SK-N-SH (cell line): ENCODE results near the gene PTGIS. TPM values are rescaled to one million over a fixed set of nuclear protein-coding genes. Genes with fewer than 3 reads are reported as not detected.
A peak's percentile ranks its signal among the peaks of the same experiment; 100 is the strongest.

Experiments
- CTCF ChIA-PET: fragments of 300-600, 350-600 bp; formaldehyde crosslinking; extraction: SDS; loops from one replicate; lab custom pipeline; 2021; lab: Yijun Ruan, JAX
- POLR2A ChIA-PET: fragments of 350-600 bp; sonication (Branson Sonifier 250); formaldehyde crosslinking; extraction: SDS; loops from one replicate; lab custom pipeline; 2020; ENCODE audit warnings: antibody characterized with exemption, inconsistent platforms; lab: Yijun Ruan, JAX
- DNase-seq: peaks from one replicate; pipeline ENCODE4 v3.0.0; 2012
- H2AFZ ChIP-seq: fragments of 200-600 bp; sonication (generic); 2 replicates; pipeline ENCODE4 v1.8.1; 2016; ENCODE audit warnings: antibody characterized with exemption, mild to moderate bottlenecking, low read depth
- H3F3A ChIP-seq: fragments of 200-600 bp; sonication (generic); replicated peaks from 2 replicates; pipeline ENCODE3; 2016; ENCODE audit warnings: antibody characterized with exemption, mild to moderate bottlenecking; ENCODE audit not compliant: insufficient read depth
- H3K27ac ChIP-seq, 2 experiments: fragments of 200-500 bp in 1 of 2; fragments of 200-600 bp in 1 of 2; sonication (Bioruptor generic) in 1 of 2; sonication (generic), shearing (Covaris generic) in 1 of 2; 2 replicates each; pipeline versions ENCODE4 v1.5.1 to v1.6.1; 2014 to 2016; ENCODE audit warnings: low read depth in 2 of 2, inconsistent platforms in 1 of 2, low read length in 1 of 2, mild to moderate bottlenecking in 1 of 2, mixed read lengths in 1 of 2
- H3K27me3 ChIP-seq: fragments of 200-600 bp; sonication (generic), shearing (Covaris generic); 2 replicates; pipeline ENCODE4 v1.6.1; 2016; ENCODE audit warnings: mixed run types; ENCODE audit not compliant: insufficient read depth
- H3K36me3 ChIP-seq, 2 experiments: fragments of 200-500 bp in 1 of 2; fragments of 200-600 bp in 1 of 2; sonication (Bioruptor generic) in 1 of 2; sonication (generic) in 1 of 2; replicated peaks in 1 of 2; 2 replicates each; pipeline versions ENCODE3 to v1.5.1; 2014 to 2016; ENCODE audit warnings: low read length in 1 of 2, mild to moderate bottlenecking in 1 of 2; ENCODE audit not compliant: insufficient read depth in 2 of 2, control insufficient read depth in 1 of 2
- H3K4me1 ChIP-seq, 2 experiments: fragments of 200-500 bp in 1 of 2; fragments of 200-600 bp in 1 of 2; sonication (Bioruptor generic) in 1 of 2; sonication (generic), shearing (Covaris generic) in 1 of 2; 2 replicates each; pipeline versions ENCODE4 v1.5.1 to v1.6.1; 2014 to 2016; ENCODE audit warnings: low read depth in 1 of 2, low read length in 1 of 2, mixed run types in 1 of 2; ENCODE audit not compliant: insufficient read depth in 2 of 2, control insufficient read depth in 1 of 2
- H3K4me2 ChIP-seq: fragments of 200-600 bp; sonication (generic), shearing (Covaris generic); 2 replicates; pipeline ENCODE4 v1.6.1; 2017; ENCODE audit warnings: mixed run types
- H3K4me3 ChIP-seq, 2 experiments: fragments of 200-500 bp in 1 of 2; fragments of 200-600 bp in 1 of 2; sonication (Bioruptor generic) in 1 of 2; sonication (generic), shearing (Covaris generic) in 1 of 2; 2 replicates each; pipeline versions ENCODE4 v1.5.1 to v1.8.1; 2014 to 2016; ENCODE audit warnings: low read depth in 2 of 2, inconsistent platforms in 1 of 2, low read length in 1 of 2, mild to moderate bottlenecking in 1 of 2, mixed read lengths in 1 of 2, moderate library complexity in 1 of 2
- H3K79me2 ChIP-seq: fragments of 200-600 bp; sonication (generic); 2 replicates; pipeline ENCODE4 v1.8.1; 2017; ENCODE audit warnings: mild to moderate bottlenecking; ENCODE audit not compliant: insufficient read depth
- H3K9ac ChIP-seq: fragments of 200-600 bp; sonication (generic); 2 replicates; pipeline ENCODE4 v1.6.1; 2017; ENCODE audit warnings: mixed run types
- H3K9me2 ChIP-seq: fragments of 200-600 bp; sonication (generic); 2 replicates; pipeline ENCODE4 v1.6.1; 2017; ENCODE audit warnings: mixed run types
- H3K9me3 ChIP-seq: fragments of 200-600 bp; sonication (generic); 2 replicates; pipeline ENCODE4 v1.6.1; 2017; ENCODE audit warnings: mixed run types, mild to moderate bottlenecking, moderate library complexity
- H4K20me1 ChIP-seq: fragments of 200-600 bp; sonication (generic); 2 replicates; pipeline ENCODE4 v1.6.1; 2017; ENCODE audit warnings: mild to moderate bottlenecking, mixed run types; ENCODE audit not compliant: insufficient read depth
- CHD2 ChIP-seq: fragments of 150-350 bp; IDR thresholded peaks from 2 replicates; pipeline ENCODE4 v1.6.1; 2018; ENCODE audit warnings: low read length; ENCODE audit not compliant: partially characterized antibody
- ELF1 ChIP-seq: IDR thresholded peaks from 2 replicates; pipeline ENCODE4 v1.4.0; 2012
- FOXM1 ChIP-seq: IDR thresholded peaks from 2 replicates; pipeline ENCODE4 v1.4.0; 2012; ENCODE audit warnings: low read depth, mild to moderate bottlenecking
- IRF3 ChIP-seq: fragments of 150-350 bp; IDR thresholded peaks from 2 replicates; pipeline ENCODE4 v1.6.1; 2016; ENCODE audit warnings: mild to moderate bottlenecking, low read depth, low read length
- MEF2A ChIP-seq: IDR thresholded peaks from 2 replicates; pipeline ENCODE4 v1.4.0; 2012; ENCODE audit warnings: low read depth, borderline replicate concordance
- MXI1 ChIP-seq: IDR thresholded peaks from 2 replicates; pipeline ENCODE4 v1.6.1; 2012; ENCODE audit warnings: mild to moderate bottlenecking, low read depth, low read length, improper control_type of control experiment
- NFIC ChIP-seq: IDR thresholded peaks from 2 replicates; pipeline ENCODE4 v1.4.0; 2012; ENCODE audit warnings: borderline replicate concordance
- NRF1 ChIP-seq: IDR thresholded peaks from 2 replicates; pipeline ENCODE4 v1.6.1; 2012; ENCODE audit warnings: low read depth, mild to moderate bottlenecking, low read length
- PBX3 ChIP-seq: IDR thresholded peaks from 2 replicates; pipeline ENCODE4; 2012
- RAD21 ChIP-seq: IDR thresholded peaks from 2 replicates; pipeline ENCODE4 v1.6.1; 2012; ENCODE audit warnings: mild to moderate bottlenecking, low read length
- RCOR1 ChIP-seq: fragments of 150-350 bp; IDR thresholded peaks from 2 replicates; pipeline ENCODE4 v1.6.1; 2017; ENCODE audit warnings: antibody characterized with exemption, low read length
- REST ChIP-seq: IDR thresholded peaks from 2 replicates; pipeline ENCODE4 v1.6.1; 2012; ENCODE audit warnings: mild to moderate bottlenecking, low read depth, low read length, moderate library complexity
- RFX5 ChIP-seq: IDR thresholded peaks from 2 replicates; pipeline ENCODE4 v1.6.1; 2012; ENCODE audit warnings: mild to moderate bottlenecking, improper control_type of control experiment, low read length
- USF1 ChIP-seq: IDR thresholded peaks from 2 replicates; pipeline ENCODE4 v1.4.0; 2012; ENCODE audit warnings: low read depth, borderline replicate concordance
- USF2 ChIP-seq: fragments of 150-350 bp; IDR thresholded peaks from 2 replicates; pipeline ENCODE4 v1.6.1; 2017; ENCODE audit warnings: antibody characterized with exemption, low read length, low read depth, borderline replicate concordance
- WGBS: methylation state at CpG from one replicate; pipeline ENCODE4 v1.1.6; 2017; ENCODE audit warnings: low lambda C conversion rate; 5-methylcytosine and 5-hydroxymethylcytosine counted together
- polyA plus RNA-seq, 3 experiments: library from polyadenylated mRNA; depleted of rRNA; stranded (reverse); fragments of >200 nt; gene quantifications; 2 replicates each; pipeline ENCODE4 v1.2.3, GENCODE V29; 2012
- TF ChIP-seq, protein P1 (sequence below): IDR thresholded peaks from 2 replicates; pipeline ENCODE4 v1.4.0; 2012; ENCODE audit warnings: low read depth

Gene PTGIS
- polyA plus RNA-seq, 1 of the 3 experiments (the other 2 are of a cell fraction), result 1.0 TPM

DNA sequence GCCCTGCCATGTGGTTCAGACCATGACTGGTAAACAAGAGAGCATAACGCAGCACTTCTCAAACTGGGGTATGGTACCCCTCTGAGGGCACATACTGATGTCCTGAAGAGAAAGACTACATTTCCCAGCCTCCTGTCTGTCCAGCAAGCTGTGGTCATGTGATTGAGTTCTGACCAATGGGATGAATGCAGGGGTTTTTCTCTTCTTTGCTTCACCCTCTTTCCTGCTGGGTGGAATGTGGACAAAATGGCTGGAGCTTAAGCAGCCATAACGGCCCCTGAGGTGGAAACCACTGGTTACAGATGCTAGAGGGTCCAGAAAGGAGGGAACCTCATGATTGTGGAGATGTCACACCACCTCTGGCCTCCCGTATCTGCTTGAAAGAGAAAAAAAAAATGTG is 66.0 kb downstream of the PTGIS start:
- POLR2A ChIA-PET, result no interaction called here
- Histone ChIP-seq H3F3A (no peaks in the 10 kb centered on the region), H3K9ac (no peak overlapping the region)
- peak; percentile 82 for TF ChIP-seq USF1
- TF ChIP-seq REST, result no peak
- TF ChIP-seq, all 33 proteins: peak for 1
- WGBS, result 41% methylated on average over 3 of the region's 3 CpGs
- H3K4me2 ChIP-seq, result no peak overlapping the region
- CTCF ChIA-PET, result interaction anchor here (1.0 to 11.4 kb wide), 4 partner anchors 17 to 168 kb away, joined by 3 to 115 read pairs (median 42); partner anchors contain the start of gene KCNB1
- H4K20me1 ChIP-seq, result no peaks in the 10 kb centered on the region
- H3K79me2 ChIP-seq, result no peaks in the 10 kb centered on the region
- H3K27ac ChIP-seq, result no peak overlapping the region
- peaks cover 3% of the 10 kb centered on the region; the same call in 1 of the 2 replicates for H3K27me3 ChIP-seq
- no peaks in the 10 kb centered on the region for H3K9me2 ChIP-seq
- no peak overlapping the region for H2AFZ ChIP-seq
- H3K4me3 ChIP-seq, result no peak overlapping the region
- no peak for DNase-seq
- H3K36me3 ChIP-seq, result no peaks in the 10 kb centered on the region
- H3K4me1 ChIP-seq, result peaks cover 7% of the 10 kb centered on the region in 2 experiments; a peak in 1 of 4 replicates
- H3K9me3 ChIP-seq, result no peaks in the 10 kb centered on the region

- Histone ChIP-seq H4K20me1 (no peaks in the 10 kb centered on the region), H2AFZ (no peak overlapping the region), H3K27me3 (peaks cover 12% of the 10 kb centered on the region), H3F3A (no peaks in the 10 kb centered on the region), H3K9me3 (no peaks in the 10 kb centered on the region), H3K9ac (no peak overlapping the region), H3K9me2 (no peaks in the 10 kb centered on the region), H3K79me2 (no peaks in the 10 kb centered on the region), H3K4me1 (no peaks in the 10 kb centered on the region), H3K4me3 (no peak overlapping the region), H3K27ac (no peak overlapping the region), H3K36me3 (no peaks in the 10 kb centered on the region), H3K4me2 (no peak overlapping the region)
- TF ChIP-seq REST (no peak), MEF2A (no peak), USF2 (no peak), NRF1 (no peak), CHD2 (no peak), ELF1 (no peak), NFIC (no peak), IRF3 (no peak), PBX3 (no peak), FOXM1 (no peak), RAD21 (no peak), MXI1 (no peak), RFX5 (no peak), RCOR1 (no peak)
- TF ChIP-seq, protein P1, sequence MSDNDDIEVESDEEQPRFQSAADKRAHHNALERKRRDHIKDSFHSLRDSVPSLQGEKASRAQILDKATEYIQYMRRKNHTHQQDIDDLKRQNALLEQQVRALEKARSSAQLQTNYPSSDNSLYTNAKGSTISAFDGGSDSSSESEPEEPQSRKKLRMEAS, result no peak
- CTCF ChIA-PET, result interaction anchor here (0.8 to 5.1 kb wide), 11 partner anchors 8 to 177 kb away, joined by 3 to 37 read pairs (median 4); no protein-coding TSS in a partner anchor
- POLR2A ChIA-PET, result no interaction called here
- DNase-seq, result no peak
- 14% methylated on average over 1 of the region's 1 CpG for WGBS
These were observed 70.6 kb downstream of the PTGIS start for GRCh38 chr20:49497398-49497669.
